Measurements from ENCODE around the gene USO1. TPM values are rescaled to one million over a fixed set of nuclear protein-coding genes. Genes with fewer than 3 reads are reported as not detected.

USO1 gene
- total and polyA plus RNA-seq, 2 of the 8 experiments (the other 6 are each of a cell fraction or from before 2014, with no cell fraction given): 57.3 to 198 TPM

DNA sequence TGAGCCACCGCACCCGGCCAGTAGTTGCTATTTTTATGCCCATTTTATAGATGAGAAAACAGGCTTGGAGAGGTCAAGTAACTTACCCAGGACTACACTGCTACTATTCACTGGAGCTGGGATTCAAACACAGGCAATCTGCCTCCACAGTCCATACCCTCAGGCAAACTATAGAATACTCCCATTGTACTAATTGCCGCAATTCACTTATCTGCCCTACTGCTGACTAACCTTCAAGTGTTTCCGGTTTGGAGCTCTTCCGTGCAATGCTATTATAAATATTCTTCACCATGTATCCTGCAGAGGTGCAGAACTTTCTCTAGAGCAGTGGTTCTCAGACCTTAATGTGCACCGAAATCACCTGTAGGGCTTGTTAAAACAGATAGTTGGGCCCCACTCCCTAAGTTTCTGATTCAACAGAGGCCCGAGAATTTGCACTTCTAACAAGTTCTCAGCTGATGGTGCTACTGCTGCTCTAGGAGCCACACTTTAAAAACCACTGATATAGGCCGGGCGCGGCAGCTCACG is 49.3 kb upstream of the USO1 start:
- peaks cover 5% of the 10 kb centered on the region for H3K79me1 ChIP-seq (ENCODE audit: low read depth, low read length)
- WGBS, 2 experiments (ENCODE audit: extremely low coverage in 1 of 2, insufficient coverage in 1 of 2, insufficient read length in 1 of 2, insufficient replicate concordance in 2 of 2, low coverage in 1 of 2, low lambda C conversion rate in 2 of 2, missing lambda C conversion rate in 1 of 2): 92% methylated on average over 11 of the region's 11 CpGs; no CpG with 5 or more reads in 1 of the 2 experiments
- DNase-seq (ENCODE audit: low read depth in 1 of 2, low spot score in 2 of 2): no peak
- no peak overlapping the region for H4K5ac ChIP-seq (ENCODE audit: insufficient read length, low read depth, low read length)
- H3K14ac ChIP-seq (ENCODE audit: insufficient read length): no peak overlapping the region
- no peak overlapping the region for H3K18ac ChIP-seq (ENCODE audit: extremely low read depth, low read length)
- H2AFZ ChIP-seq (ENCODE audit: low read length): no peak overlapping the region
- no peak overlapping the region for H2AK5ac ChIP-seq (ENCODE audit: low read depth, low read length)
- no peak overlapping the region for H3K4me3 ChIP-seq (ENCODE audit: extremely low read depth in 1 of 4, insufficient read depth in 2 of 4, low read depth in 3 of 4, low read length in 4 of 4)
- no peak overlapping the region for H4K8ac ChIP-seq (ENCODE audit: extremely low read depth, insufficient read depth, low read length)
- H2BK5ac ChIP-seq (ENCODE audit: low read depth, low read length): no peak overlapping the region
- FAIRE-seq: no peak
- H3K79me2 ChIP-seq (ENCODE audit: control insufficient read depth in 1 of 2, insufficient read depth in 2 of 2, low read length in 2 of 2): peaks cover 30 to 84% of the 10 kb centered on the region in 2 experiments
- H3K4me2 ChIP-seq (ENCODE audit: insufficient read depth in 1 of 2, low read depth in 2 of 2, low read length in 2 of 2): no peak overlapping the region; a peak in 1 of 4 replicates
- peaks cover 0 to 4% (median 2%) of the 10 kb centered on the region in 4 experiments; a peak in 3 of 8 replicates for H3K36me3 ChIP-seq (ENCODE audit: control insufficient read depth in 2 of 4, insufficient read depth in 4 of 4, low read length in 3 of 4)
- no peaks in the 10 kb centered on the region for H3K9me3 ChIP-seq (ENCODE audit: insufficient read depth in 2 of 2, low read depth in 1 of 2, low read length in 1 of 2)
- peaks cover 12 to 15% of the 10 kb centered on the region in 2 experiments for H4K20me1 ChIP-seq (replicated peaks in 1 of 2; ENCODE audit: control insufficient read depth in 1 of 2, insufficient read depth in 2 of 2, low read length in 2 of 2)
- no peak overlapping the region for H3K23ac ChIP-seq (ENCODE audit: insufficient read length)
- H4K91ac ChIP-seq (replicated peaks; ENCODE audit: insufficient read length, low read length): no peak overlapping the region
- H3K9ac ChIP-seq (replicated peaks in 1 of 4; ENCODE audit: extremely low read depth in 1 of 4, low read depth in 3 of 4, low read length in 3 of 4): no peak overlapping the region
- no peak overlapping the region for H3K4ac ChIP-seq (replicated peaks; ENCODE audit: insufficient read length, low read depth, low read length)
- H3K27ac ChIP-seq (ENCODE audit: low read depth, low read length): no peak overlapping the region
- H2BK120ac ChIP-seq (replicated peaks; ENCODE audit: low read depth, low read length): no peak overlapping the region
- H3K56ac ChIP-seq (replicated peaks; ENCODE audit: insufficient read length, low read depth, low read length): no peak overlapping the region
- ChIA-PET POLR2A (ENCODE audit: partially characterized antibody) (interaction anchor here (1.0 to 1.8 kb wide), 6 partner anchors 13 to 49 kb away, joined by 3 to 6 read pairs (median 4); partner anchors contain the start of gene USO1), CTCF (ENCODE audit: partially characterized antibody) (interaction anchor here (1.1 to 6.9 kb wide), 4 partner anchors 22 to 49 kb away, joined by 4 to 36 read pairs (median 6); partner anchors contain the start of gene USO1)
- H2BK15ac ChIP-seq (ENCODE audit: low read length): 0 out of 2 replicates have a peak overlapping the region, but pooled peaks have one; percentile 48
- no peaks in the 10 kb centered on the region for H3K27me3 ChIP-seq (replicated peaks in 1 of 4; ENCODE audit: control insufficient read depth in 3 of 4, extremely low read depth in 1 of 4, insufficient read depth in 3 of 4, low read length in 3 of 4)
- TF ChIP-seq PHF8 (conservative IDR thresholded peaks at IDR 0.05; ENCODE audit: low read depth, low read length) (no peak), CHD1 (IDR thresholded peaks at IDR 0.05; ENCODE audit: low read depth, low read length) (no peak)
- H2BK20ac ChIP-seq (ENCODE audit: low read length): no peak overlapping the region
- H3K4me1 ChIP-seq (replicated peaks in 1 of 4; ENCODE audit: control insufficient read depth in 3 of 4, insufficient read depth in 4 of 4, low read length in 3 of 4): peaks cover 3 to 11% (median 7%) of the 10 kb centered on the region in 4 experiments
- H2BK12ac ChIP-seq (ENCODE audit: low read depth, low read length): no peak overlapping the region
- H3K23me2 ChIP-seq (ENCODE audit: low read depth, low read length): peaks cover 3% of the 10 kb centered on the region
